Lower lobe of right lung (tissue), 2 donors: ENCODE results near the gene RARG. TPM values are rescaled to one million over a fixed set of nuclear protein-coding genes. Genes with fewer than 3 reads are reported as not detected.
A peak's percentile ranks its signal among the peaks of the same experiment; 100 is the strongest.

Source experiments
- ATAC-seq, 2 donors: fragments of 200-7000 bp; cut with Tn5 transposase; one replicate each; pipeline ENCODE4 v1.9.1; 2020 to 2022; ENCODE audit warnings: mild to moderate bottlenecking in 2 of 2, moderate library complexity in 2 of 2
- DNase-seq: peaks from one replicate; pipeline ENCODE4 v3.0.0-alpha.2; 2020
- H3K27ac ChIP-seq: fragments of 200-600 bp; one replicate; pipeline ENCODE4 v1.8.0; 2022
- H3K27me3 ChIP-seq: fragments of 200-600 bp; one replicate; pipeline ENCODE4 v1.8.0; 2022; ENCODE audit warnings: low read depth
- H3K36me3 ChIP-seq: fragments of 200-600 bp; one replicate; pipeline ENCODE4 v1.8.0; 2022; ENCODE audit warnings: mild to moderate bottlenecking
- H3K4me1 ChIP-seq: fragments of 200-600 bp; one replicate; pipeline ENCODE4 v1.8.0; 2022
- H3K4me3 ChIP-seq: fragments of 200-600 bp; one replicate; pipeline ENCODE4 v1.8.0; 2022; ENCODE audit warnings: mild to moderate bottlenecking
- H3K9me3 ChIP-seq: fragments of 200-600 bp; one replicate; pipeline ENCODE4 v1.8.0; 2022
- intact Hi-C: fragments of 100-400 bp; cut with DNase I; formaldehyde crosslinking; loops from one replicate; pipeline ENCODE4 v1.11.0; 2022
- total RNA-seq: library from RNA; stranded (reverse); fragmentation: NEBNext Ultra II Directional; extraction: Animal tissue kit (Norgen Biotek cat#: 25700); gene quantifications from one replicate; pipeline ENCODE4 v1.2.1, GENCODE V29; 2021
- TF ChIP-seq, protein P1 (sequence below): fragments of 200-600 bp; IDR thresholded peaks from one replicate; pipeline ENCODE4 v1.8.0; 2022; ENCODE audit warnings: antibody characterized with exemption, mild to moderate bottlenecking
- donor health status: DM: no; HTN: yes; CAD: no; lungs with severe emphysema.

Gene RARG
- total RNA-seq, 1 donor from 2014 or later, result 30.1 TPM

DNA sequence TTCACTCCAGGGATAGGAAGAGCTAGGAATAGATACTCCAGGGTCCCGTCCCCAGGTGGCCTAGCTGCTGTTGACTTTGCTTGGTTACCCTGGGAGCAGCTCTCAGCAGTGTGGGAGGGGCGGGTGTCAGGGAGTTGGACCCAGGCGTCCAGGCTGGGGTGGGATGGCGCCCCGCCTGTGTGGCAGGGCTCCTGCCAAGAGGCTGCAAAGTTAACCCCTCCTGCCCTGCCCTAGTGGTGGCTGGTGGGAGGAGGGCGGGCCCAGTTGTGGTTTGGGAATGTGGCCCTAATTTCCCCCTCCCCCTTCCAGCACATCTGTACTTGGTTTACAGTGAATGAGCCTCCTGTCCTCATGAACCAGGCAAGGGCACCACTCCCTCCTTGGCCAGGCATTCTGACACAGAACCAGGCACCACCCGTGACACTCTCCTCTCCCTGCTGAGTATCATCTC, 1.7 kb upstream of the RARG start:
- no peak for ATAC-seq
- TF ChIP-seq, protein P1, sequence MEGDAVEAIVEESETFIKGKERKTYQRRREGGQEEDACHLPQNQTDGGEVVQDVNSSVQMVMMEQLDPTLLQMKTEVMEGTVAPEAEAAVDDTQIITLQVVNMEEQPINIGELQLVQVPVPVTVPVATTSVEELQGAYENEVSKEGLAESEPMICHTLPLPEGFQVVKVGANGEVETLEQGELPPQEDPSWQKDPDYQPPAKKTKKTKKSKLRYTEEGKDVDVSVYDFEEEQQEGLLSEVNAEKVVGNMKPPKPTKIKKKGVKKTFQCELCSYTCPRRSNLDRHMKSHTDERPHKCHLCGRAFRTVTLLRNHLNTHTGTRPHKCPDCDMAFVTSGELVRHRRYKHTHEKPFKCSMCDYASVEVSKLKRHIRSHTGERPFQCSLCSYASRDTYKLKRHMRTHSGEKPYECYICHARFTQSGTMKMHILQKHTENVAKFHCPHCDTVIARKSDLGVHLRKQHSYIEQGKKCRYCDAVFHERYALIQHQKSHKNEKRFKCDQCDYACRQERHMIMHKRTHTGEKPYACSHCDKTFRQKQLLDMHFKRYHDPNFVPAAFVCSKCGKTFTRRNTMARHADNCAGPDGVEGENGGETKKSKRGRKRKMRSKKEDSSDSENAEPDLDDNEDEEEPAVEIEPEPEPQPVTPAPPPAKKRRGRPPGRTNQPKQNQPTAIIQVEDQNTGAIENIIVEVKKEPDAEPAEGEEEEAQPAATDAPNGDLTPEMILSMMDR, result no peak
- Histone ChIP-seq H3K27ac (peak overlapping the region; percentile 85), H3K27me3 (no peaks in the 10 kb centered on the region), H3K36me3 (no peaks in the 10 kb centered on the region), H3K9me3 (no peaks in the 10 kb centered on the region), H3K4me1 (peaks cover 43% of the 10 kb centered on the region), H3K4me3 (no peak overlapping the region)
- DNase-seq, result peak; percentile 46
- intact Hi-C loops, result no loop called here

DNA sequence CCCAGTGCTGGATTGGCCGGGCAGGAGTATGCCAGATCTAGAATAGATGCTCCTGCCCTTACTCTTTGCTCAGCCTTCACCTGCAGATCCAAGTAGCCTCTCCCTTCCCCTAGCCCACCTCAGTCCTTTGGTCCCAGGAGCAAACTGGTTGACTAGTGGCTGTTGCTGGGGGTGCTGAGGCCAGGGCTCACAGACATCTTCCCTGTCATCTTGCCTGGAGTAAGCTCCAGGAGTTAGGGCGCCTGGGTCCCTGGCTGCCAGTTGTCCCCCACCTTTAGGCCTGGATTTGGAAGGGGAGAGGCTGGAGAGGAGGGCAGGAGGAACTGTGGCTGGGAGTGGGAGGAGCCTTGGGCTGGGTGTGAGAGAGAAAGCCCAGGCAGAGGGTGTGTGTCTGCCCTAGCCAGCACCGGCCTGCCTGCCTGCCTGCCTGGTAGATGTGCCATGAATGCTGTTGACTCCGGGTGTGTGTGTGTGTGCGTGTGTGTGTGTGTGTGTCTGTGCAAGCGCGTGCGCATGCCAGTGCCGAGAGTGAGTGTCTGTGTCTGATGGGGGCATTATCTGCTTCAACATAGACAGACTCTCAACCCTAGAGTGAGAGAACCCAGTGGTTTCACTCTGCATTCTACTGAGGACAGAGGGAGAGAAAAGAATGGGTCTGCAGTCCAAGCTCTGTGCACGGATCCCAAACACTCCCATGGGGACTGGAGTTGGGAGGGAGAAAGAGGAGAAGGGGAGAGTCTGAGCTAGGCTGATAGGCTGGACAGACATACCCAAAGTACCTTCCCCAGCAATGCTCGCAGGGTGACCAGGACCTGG, 845 bp upstream of the RARG start:
- Histone ChIP-seq H3K36me3 (no peaks in the 10 kb centered on the region), H3K27ac (peak overlapping the region; percentile 85), H3K4me1 (peaks cover 43% of the 10 kb centered on the region), H3K4me3 (peak overlapping the region; percentile 77), H3K9me3 (no peaks in the 10 kb centered on the region), H3K27me3 (no peaks in the 10 kb centered on the region)
- DNase-seq (peak; percentile 76), ATAC-seq (peak; percentile 63 to 64)
- TF ChIP-seq, protein P1, result no peak
- intact Hi-C loops, result no loop called here

DNA sequence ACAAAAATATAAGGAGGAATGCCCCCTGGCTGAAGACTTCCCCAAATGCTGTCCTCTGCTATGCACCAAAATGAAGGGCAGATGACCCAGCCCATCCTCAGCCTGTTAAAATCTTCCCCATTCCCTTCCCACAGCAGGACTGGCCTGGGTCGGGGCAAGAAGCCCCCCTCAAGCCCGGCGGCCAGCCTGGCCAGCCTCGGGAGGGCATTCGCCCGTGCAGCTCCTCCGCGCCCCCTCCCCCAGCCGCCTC, 413 bp downstream of the RARG start:
- peaks cover 43% of the 10 kb centered on the region for H3K4me1 ChIP-seq
- H3K36me3 ChIP-seq, result peaks cover 7% of the 10 kb centered on the region
- H3K27me3 ChIP-seq, result no peaks in the 10 kb centered on the region
- H3K4me3 ChIP-seq, result peak overlapping the region; percentile 77
- TF ChIP-seq, protein P1, result no peak
- no peak for ATAC-seq
- intact Hi-C loops, result no loop called here
- peak overlapping the region; percentile 85 for H3K27ac ChIP-seq
- no peak for DNase-seq
- H3K9me3 ChIP-seq, result no peaks in the 10 kb centered on the region

DNA sequence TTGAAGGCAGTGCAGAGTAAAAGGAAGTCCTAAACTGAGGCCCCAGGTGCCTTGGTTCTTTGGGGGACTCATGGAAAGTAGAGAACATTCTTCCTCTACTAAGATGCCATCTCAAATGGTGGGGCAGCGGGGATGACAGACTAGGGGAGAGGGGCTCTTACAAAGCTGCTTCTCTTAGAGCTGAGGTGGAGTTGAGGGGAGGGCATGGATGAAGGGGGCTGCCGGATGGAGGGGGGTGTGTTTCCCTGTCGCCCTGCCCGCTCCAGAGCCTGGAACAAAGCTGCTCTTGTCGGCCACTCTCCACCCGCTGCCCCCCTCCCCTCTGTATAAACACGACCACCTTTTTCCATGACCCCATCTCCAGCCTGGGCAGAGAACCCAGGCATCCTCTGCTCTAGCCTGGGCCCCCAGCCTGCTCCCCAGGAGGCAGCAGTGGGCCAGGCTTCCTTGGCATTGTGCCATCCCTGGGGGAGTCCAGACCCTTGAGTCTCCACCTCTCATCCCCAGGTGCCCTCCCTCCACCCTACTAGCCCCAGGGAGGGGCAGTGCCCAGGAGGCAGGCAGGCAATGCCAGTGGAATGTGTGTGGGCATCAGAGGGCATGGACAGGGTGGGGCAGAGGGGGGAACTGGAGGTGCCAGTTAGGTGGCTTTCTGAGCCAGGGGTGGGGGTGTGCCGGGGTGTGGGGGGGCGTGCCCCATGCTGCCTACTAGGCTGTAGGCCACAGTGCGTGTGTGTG, 1.7 kb downstream of the RARG start:
- H3K9me3 ChIP-seq, result no peaks in the 10 kb centered on the region
- DNase-seq (peak; percentile 84), ATAC-seq (peak; percentile 80 to 84)
- peak overlapping the region; percentile 21 for H3K4me3 ChIP-seq
- TF ChIP-seq, protein P1, result no peak
- intact Hi-C loops, result no loop called here
- no peaks in the 10 kb centered on the region for H3K27me3 ChIP-seq
- peaks cover 7% of the 10 kb centered on the region for H3K36me3 ChIP-seq
- H3K27ac ChIP-seq, result peak overlapping the region; percentile 53
- peaks cover 53% of the 10 kb centered on the region for H3K4me1 ChIP-seq

DNA sequence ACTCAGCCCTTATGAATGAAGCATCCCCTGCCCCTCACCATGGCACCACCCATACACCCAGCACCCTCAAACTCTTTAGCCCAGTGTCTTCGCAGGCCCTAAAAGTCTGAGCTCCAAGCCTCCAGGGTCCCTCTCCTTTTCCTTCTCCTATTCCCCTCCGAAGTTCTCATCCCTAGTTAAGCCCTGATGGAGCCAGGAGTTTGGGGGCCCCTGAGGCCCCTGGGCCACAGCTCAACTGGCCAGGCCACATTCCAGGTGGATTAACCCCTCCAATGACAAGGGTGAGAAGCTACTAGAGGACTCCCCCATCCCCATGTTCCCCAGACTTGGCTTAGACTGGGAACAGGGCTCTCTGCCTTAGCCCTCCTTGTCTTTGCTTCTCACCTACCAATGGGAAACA, 2.6 kb downstream of the RARG start:
- Histone ChIP-seq H3K27me3 (no peaks in the 10 kb centered on the region), H3K9me3 (no peaks in the 10 kb centered on the region), H3K4me1 (peaks cover 61% of the 10 kb centered on the region), H3K4me3 (no peak overlapping the region), H3K27ac (no peak overlapping the region), H3K36me3 (peaks cover 7% of the 10 kb centered on the region)
- TF ChIP-seq, protein P1, result no peak
- DNase-seq, result peak; percentile 33
- ATAC-seq, result no peak
- intact Hi-C loops, result no loop called here
